ENCODE measurements around the gene CACNB3.

Gene CACNB3

DNA sequence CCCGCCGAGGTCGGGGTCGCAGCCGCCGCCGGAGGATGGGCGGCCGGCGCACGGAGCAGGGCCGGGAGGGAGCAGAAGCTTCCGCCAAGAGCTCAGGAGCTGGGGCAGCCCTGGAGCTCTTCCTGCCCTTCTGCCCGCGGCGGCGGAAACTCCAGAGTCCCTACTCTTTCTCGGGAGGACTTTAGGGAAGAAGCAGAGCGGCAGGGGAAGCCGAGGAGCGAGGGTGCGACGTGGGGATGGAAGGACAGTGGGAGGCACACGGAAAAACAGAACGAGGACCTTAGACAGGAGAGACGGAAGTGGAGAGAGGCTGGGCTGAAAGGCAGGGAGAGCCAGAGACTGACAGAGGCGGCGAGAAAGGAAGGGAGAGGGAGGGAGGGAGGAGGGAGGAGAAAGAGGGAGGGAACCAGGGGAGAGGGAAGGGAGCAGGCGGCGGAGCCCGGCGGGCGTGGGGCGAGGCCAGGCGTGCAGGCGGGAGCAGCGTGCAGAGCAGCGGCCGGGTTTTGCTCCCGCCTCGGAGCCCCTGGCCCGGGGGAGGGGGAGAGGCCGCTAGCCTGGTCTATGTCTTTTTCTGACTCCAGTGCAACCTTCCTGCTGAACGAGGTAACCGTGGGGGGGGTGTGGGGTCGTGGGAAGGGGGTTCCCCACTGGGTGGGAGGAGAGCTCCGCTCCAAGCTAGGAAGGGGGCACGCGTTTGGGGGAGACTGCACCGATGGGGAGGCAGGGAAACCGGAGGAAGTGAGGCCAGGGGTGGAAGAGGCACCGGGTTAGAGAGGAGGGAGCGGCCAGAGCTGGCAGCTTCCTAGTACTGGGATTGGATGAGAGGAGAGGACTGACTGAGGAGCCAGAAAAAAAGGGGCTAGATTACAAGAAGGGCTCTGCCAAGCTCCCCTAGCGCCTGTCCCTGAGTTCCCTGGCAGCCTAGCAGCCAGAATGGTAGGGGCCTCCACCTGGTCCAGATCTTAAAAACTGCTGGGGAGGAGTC lies 2.9 kb upstream of the CACNB3 start:
- H4K8ac ChIP-seq (ENCODE audit: low read length): peak overlapping the region; percentile 90
- WGBS: under 1% methylated on average over 54 of the region's 54 CpGs
- peak overlapping the region; percentile 79 for H3K27ac ChIP-seq (ENCODE audit: low read length, poor library complexity, severe bottlenecking)
- H3K4me1 ChIP-seq (ENCODE audit: control insufficient read depth, insufficient read depth, low read depth, low read length): peaks cover 47% of the 10 kb centered on the region
- peaks cover 37% of the 10 kb centered on the region for H3K79me1 ChIP-seq (replicated peaks; ENCODE audit: low read length, poor library complexity, severe bottlenecking)
- peak overlapping the region; percentile 23 to 83 for H2BK12ac ChIP-seq (ENCODE audit: low read length in 2 of 2)
- peak overlapping the region; percentile 75 to 90 for H3K4me3 ChIP-seq (ENCODE audit: insufficient read depth in 1 of 2, low read depth in 1 of 2, low read length in 2 of 2)
- H3K4ac ChIP-seq (ENCODE audit: low read depth in 1 of 2, low read length in 2 of 2): peak overlapping the region; percentile 95 to 96
- peak overlapping the region; percentile 81 for H2BK120ac ChIP-seq (ENCODE audit: low read depth, low read length)
- peak overlapping the region in 1 of 2 experiments; percentile 99 for H3K14ac ChIP-seq (ENCODE audit: low read length in 2 of 2)
- peak overlapping the region; percentile 92 for H2BK15ac ChIP-seq (ENCODE audit: low read depth, poor library complexity, severe bottlenecking)
- peak overlapping the region; percentile 67 for H2AFZ ChIP-seq (ENCODE audit: low read depth, low read length)
- H2BK5ac ChIP-seq (ENCODE audit: low read depth, low read length, poor library complexity, severe bottlenecking): peak overlapping the region; percentile 57
- no peaks in the 10 kb centered on the region for H3K27me3 ChIP-seq (ENCODE audit: control insufficient read depth in 1 of 2, insufficient read depth in 1 of 2, low read length in 2 of 2)
- H3K9ac ChIP-seq (ENCODE audit: low read length): peak overlapping the region; percentile 96
- H3K4me2 ChIP-seq (ENCODE audit: low read length, poor library complexity, severe bottlenecking): peak overlapping the region; percentile 94
- H3K23ac ChIP-seq (ENCODE audit: low read length in 2 of 2): peak overlapping the region; percentile 46 to 54
- H3K18ac ChIP-seq (ENCODE audit: low read depth in 1 of 2, low read length in 2 of 2): peak overlapping the region; percentile 98 to 99
- no peaks in the 10 kb centered on the region for H3K9me3 ChIP-seq (ENCODE audit: control insufficient read depth, low read length)
- peaks cover 0 to 4% of the 10 kb centered on the region in 2 experiments for H3K36me3 ChIP-seq (ENCODE audit: control insufficient read depth in 1 of 2, insufficient read depth in 2 of 2, low read depth in 1 of 2, low read length in 2 of 2)
- DNase-seq: peak; percentile 90
- H4K91ac ChIP-seq (ENCODE audit: low read length): peak overlapping the region; percentile 86
- no peak overlapping the region for H2AK5ac ChIP-seq (ENCODE audit: low read length, severe bottlenecking)

DNA sequence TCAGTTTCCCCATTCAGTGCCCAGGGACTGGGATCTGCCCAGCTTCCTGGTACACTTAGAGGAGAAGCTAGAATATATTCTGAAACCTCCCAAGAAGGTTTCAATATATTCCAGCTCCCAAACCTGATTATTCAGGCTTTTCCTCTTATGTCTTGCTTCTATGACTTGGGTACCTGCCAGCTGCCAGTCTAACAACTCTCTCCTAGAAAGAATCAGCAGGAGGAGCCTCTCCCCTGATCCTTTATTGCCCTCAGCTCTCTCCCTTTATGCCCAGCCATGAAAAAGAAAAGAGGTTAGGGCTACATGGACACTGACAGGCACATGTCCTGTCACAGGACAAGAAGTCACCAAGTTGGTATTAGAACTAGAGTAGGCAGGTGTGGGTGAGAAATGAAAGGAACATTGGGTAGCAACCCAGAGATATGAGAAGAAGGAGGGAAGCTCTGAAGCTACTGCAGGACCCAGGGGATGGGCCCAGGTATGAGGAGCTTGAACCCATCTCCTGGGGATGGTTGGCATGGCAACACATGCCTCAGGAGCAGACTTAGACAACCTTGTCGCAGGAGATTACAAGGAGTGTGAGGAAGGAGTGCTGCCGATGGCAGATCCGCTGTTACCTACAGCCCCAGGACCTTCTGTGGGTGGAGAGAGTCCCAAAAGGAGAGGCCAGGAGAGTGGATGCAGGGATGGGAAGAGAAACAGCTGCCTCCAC lies 2.0 kb upstream of the CACNB3 start:
- Histone ChIP-seq H3K79me1 (replicated peaks; ENCODE audit: low read length, poor library complexity, severe bottlenecking) (peaks cover 38% of the 10 kb centered on the region), H3K9me3 (ENCODE audit: control insufficient read depth, low read length) (no peaks in the 10 kb centered on the region), H2BK5ac (ENCODE audit: low read depth, low read length, poor library complexity, severe bottlenecking) (no peak overlapping the region), H3K14ac (ENCODE audit: low read length in 2 of 2) (no peak overlapping the region), H4K91ac (ENCODE audit: low read length) (peak overlapping the region; percentile 1), H4K8ac (ENCODE audit: low read length) (no peak overlapping the region), H3K27me3 (ENCODE audit: control insufficient read depth in 1 of 2, insufficient read depth in 1 of 2, low read length in 2 of 2) (no peaks in the 10 kb centered on the region), H2BK12ac (ENCODE audit: low read length in 2 of 2) (no peak overlapping the region), H3K18ac (ENCODE audit: low read depth in 1 of 2, low read length in 2 of 2) (peak overlapping the region in 1 of 2 experiments; percentile 24), H3K4me3 (ENCODE audit: insufficient read depth in 1 of 2, low read depth in 1 of 2, low read length in 2 of 2) (peak overlapping the region in 1 of 2 experiments; percentile 90), H2AK5ac (ENCODE audit: low read length, severe bottlenecking) (no peak overlapping the region), H3K4me2 (ENCODE audit: low read length, poor library complexity, severe bottlenecking) (peak overlapping the region; percentile 94), H3K23ac (ENCODE audit: low read length in 2 of 2) (no peak overlapping the region), H3K9ac (ENCODE audit: low read length) (peak overlapping the region; percentile 96), H2BK120ac (ENCODE audit: low read depth, low read length) (no peak overlapping the region), H3K36me3 (ENCODE audit: control insufficient read depth in 1 of 2, insufficient read depth in 2 of 2, low read depth in 1 of 2, low read length in 2 of 2) (peaks cover 0 to 5% of the 10 kb centered on the region in 2 experiments), H2BK15ac (ENCODE audit: low read depth, poor library complexity, severe bottlenecking) (peak overlapping the region; percentile 60), H2AFZ (ENCODE audit: low read depth, low read length) (no peak overlapping the region), H3K27ac (ENCODE audit: low read length, poor library complexity, severe bottlenecking) (no peak overlapping the region), H3K4ac (ENCODE audit: low read depth in 1 of 2, low read length in 2 of 2) (no peak overlapping the region), H3K4me1 (ENCODE audit: control insufficient read depth, insufficient read depth, low read depth, low read length) (peaks cover 38% of the 10 kb centered on the region)
- 18% methylated on average over 1 of the region's 3 CpGs for WGBS
- DNase-seq: peak; percentile 21

DNA sequence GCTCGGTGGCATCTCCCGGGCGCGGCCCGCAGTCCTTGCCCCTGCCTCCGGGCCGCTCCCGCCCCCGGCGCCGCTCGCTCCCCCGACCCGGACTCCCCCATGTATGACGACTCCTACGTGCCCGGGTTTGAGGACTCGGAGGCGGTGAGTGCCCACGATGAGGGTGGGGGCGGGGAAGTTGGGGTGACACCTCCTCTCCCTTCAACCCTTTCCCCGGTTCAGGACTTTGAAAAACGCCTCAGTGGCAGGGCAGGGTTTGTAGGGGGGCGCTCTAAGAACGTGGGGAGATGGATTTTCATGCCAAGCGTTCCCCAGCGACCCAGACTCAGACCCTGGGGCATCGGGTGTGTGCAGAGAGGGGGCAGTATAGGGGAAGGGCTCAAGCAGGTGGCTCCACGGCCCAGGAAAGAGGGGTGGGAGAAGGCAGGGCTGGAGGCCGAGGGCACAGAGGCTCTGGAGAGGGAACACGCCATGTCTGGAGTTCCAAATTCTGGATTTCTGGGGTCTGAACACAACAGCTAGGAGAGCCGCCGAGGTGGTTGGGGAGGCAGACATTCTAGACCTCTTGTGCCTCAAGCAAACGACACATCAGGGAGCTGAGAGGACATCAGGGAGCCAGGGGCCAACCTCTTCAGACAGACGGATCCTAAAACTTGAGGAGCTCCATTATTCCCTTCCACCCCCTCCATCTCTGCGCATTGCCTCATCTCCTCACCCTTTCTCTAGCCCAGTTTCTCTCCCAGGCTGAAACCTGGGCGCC lies 715 bp downstream of the CACNB3 start:
- Histone ChIP-seq H3K79me1 (replicated peaks; ENCODE audit: low read length, poor library complexity, severe bottlenecking) (peaks cover 42% of the 10 kb centered on the region), H2BK15ac (ENCODE audit: low read depth, poor library complexity, severe bottlenecking) (no peak overlapping the region), H3K27ac (ENCODE audit: low read length, poor library complexity, severe bottlenecking) (no peak overlapping the region), H4K8ac (ENCODE audit: low read length) (no peak overlapping the region), H2BK120ac (ENCODE audit: low read depth, low read length) (no peak overlapping the region), H2AFZ (ENCODE audit: low read depth, low read length) (no peak overlapping the region), H2AK5ac (ENCODE audit: low read length, severe bottlenecking) (no peak overlapping the region), H3K4me3 (ENCODE audit: insufficient read depth in 1 of 2, low read depth in 1 of 2, low read length in 2 of 2) (peak overlapping the region; percentile 72 to 79), H2BK12ac (ENCODE audit: low read length in 2 of 2) (no peak overlapping the region), H3K4ac (ENCODE audit: low read depth in 1 of 2, low read length in 2 of 2) (peak overlapping the region in 1 of 2 experiments; percentile 53), H3K23ac (ENCODE audit: low read length in 2 of 2) (no peak overlapping the region), H3K9ac (ENCODE audit: low read length) (peak overlapping the region; percentile 58), H3K4me2 (ENCODE audit: low read length, poor library complexity, severe bottlenecking) (peak overlapping the region; percentile 88), H3K14ac (ENCODE audit: low read length in 2 of 2) (peak overlapping the region in 1 of 2 experiments; percentile 45), H3K4me1 (ENCODE audit: control insufficient read depth, insufficient read depth, low read depth, low read length) (peaks cover 24% of the 10 kb centered on the region), H2BK5ac (ENCODE audit: low read depth, low read length, poor library complexity, severe bottlenecking) (no peak overlapping the region), H3K9me3 (ENCODE audit: control insufficient read depth, low read length) (no peaks in the 10 kb centered on the region), H3K27me3 (ENCODE audit: control insufficient read depth in 1 of 2, insufficient read depth in 1 of 2, low read length in 2 of 2) (no peaks in the 10 kb centered on the region), H3K36me3 (ENCODE audit: control insufficient read depth in 1 of 2, insufficient read depth in 2 of 2, low read depth in 1 of 2, low read length in 2 of 2) (peaks cover 10 to 15% of the 10 kb centered on the region in 2 experiments), H4K91ac (ENCODE audit: low read length) (peak overlapping the region; percentile 59), H3K18ac (ENCODE audit: low read depth in 1 of 2, low read length in 2 of 2) (no peak overlapping the region)
- 16% methylated on average over 32 of the region's 37 CpGs for WGBS
- peak; percentile 17 for DNase-seq
